ENCODE measurements around the gene FIBP.

DNA sequence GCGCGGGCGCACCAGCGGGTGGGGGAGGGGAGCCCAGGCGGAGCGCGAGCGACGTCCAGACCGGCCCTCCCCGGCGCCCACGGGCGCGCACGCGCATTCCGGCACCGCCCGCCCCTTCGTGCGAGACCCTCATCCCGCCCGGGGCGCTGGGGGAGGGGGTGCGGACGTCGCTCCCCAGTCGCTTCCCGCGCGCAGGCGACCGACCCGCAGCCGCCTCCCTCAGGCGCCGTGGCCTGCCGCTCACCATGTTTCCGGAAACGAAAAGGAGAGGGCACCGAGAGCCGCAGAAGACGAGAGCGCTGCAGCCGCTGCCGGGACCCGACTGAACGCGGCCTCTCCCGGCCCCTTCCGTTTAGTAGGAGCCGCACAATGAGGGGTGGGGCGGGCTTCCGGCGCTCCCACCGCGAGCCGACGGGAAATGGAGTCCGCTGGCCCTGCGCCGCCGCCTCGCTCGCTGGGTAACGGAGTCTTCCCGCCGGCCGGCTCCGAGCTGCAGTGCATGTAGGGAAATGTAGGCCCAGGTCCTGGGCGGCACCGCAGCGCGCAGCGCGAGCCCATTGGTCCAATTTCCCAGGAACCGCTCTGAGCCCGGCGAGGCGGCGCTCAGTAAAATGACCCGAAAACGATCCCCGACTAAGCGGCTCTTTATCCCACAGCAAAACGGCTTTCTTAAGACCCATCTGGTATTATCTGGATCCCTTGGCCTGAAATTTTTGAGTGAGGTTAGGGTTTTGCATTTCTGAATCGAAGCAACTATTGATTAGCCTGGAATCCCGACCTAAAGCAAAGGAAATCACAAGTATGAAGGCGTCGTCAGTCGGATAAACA, 30.2 kb downstream of the FIBP start, which contains the start of gene CFL1:
- TF ChIP-seq CEBPB (IDR thresholded peaks at IDR 0.05) (no peak), RAD21 (IDR thresholded peaks at IDR 0.05; ENCODE audit: low read depth) (no peak), CREB1 (IDR thresholded peaks at IDR 0.05; ENCODE audit: low read depth) (no peak), TAF1 (IDR thresholded peaks at IDR 0.05; ENCODE audit: low read depth) (peak; percentile 96), EGR1 (IDR thresholded peaks at IDR 0.05) (peak; percentile 54; the same call in 1 of the 2 replicates), YY1 (IDR thresholded peaks at IDR 0.05; ENCODE audit: low read depth) (peak; percentile 55), EP300 (IDR thresholded peaks at IDR 0.05; ENCODE audit: borderline replicate concordance) (peak; percentile 20; the same call in 1 of the 2 replicates), NFIC (IDR thresholded peaks at IDR 0.05) (peak; percentile 45; the same call in 1 of the 2 replicates), TEAD4 (IDR thresholded peaks at IDR 0.05) (peak; percentile 27; the same call in 1 of the 2 replicates), ZBTB7A (IDR thresholded peaks at IDR 0.05; ENCODE audit: low read depth) (no peak), FOXM1 (IDR thresholded peaks at IDR 0.05; ENCODE audit: borderline replicate concordance, low read depth) (no peak)
- TF ChIP-seq, protein P1, sequence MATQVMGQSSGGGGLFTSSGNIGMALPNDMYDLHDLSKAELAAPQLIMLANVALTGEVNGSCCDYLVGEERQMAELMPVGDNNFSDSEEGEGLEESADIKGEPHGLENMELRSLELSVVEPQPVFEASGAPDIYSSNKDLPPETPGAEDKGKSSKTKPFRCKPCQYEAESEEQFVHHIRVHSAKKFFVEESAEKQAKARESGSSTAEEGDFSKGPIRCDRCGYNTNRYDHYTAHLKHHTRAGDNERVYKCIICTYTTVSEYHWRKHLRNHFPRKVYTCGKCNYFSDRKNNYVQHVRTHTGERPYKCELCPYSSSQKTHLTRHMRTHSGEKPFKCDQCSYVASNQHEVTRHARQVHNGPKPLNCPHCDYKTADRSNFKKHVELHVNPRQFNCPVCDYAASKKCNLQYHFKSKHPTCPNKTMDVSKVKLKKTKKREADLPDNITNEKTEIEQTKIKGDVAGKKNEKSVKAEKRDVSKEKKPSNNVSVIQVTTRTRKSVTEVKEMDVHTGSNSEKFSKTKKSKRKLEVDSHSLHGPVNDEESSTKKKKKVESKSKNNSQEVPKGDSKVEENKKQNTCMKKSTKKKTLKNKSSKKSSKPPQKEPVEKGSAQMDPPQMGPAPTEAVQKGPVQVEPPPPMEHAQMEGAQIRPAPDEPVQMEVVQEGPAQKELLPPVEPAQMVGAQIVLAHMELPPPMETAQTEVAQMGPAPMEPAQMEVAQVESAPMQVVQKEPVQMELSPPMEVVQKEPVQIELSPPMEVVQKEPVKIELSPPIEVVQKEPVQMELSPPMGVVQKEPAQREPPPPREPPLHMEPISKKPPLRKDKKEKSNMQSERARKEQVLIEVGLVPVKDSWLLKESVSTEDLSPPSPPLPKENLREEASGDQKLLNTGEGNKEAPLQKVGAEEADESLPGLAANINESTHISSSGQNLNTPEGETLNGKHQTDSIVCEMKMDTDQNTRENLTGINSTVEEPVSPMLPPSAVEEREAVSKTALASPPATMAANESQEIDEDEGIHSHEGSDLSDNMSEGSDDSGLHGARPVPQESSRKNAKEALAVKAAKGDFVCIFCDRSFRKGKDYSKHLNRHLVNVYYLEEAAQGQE (IDR thresholded peaks at IDR 0.05; ENCODE audit: low read depth), result no peak
- TF ChIP-seq, protein P2, sequence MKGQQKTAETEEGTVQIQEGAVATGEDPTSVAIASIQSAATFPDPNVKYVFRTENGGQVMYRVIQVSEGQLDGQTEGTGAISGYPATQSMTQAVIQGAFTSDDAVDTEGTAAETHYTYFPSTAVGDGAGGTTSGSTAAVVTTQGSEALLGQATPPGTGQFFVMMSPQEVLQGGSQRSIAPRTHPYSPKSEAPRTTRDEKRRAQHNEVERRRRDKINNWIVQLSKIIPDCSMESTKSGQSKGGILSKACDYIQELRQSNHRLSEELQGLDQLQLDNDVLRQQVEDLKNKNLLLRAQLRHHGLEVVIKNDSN (IDR thresholded peaks at IDR 0.05), result peak; percentile 45
- TF ChIP-seq, protein P3, sequence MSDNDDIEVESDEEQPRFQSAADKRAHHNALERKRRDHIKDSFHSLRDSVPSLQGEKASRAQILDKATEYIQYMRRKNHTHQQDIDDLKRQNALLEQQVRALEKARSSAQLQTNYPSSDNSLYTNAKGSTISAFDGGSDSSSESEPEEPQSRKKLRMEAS (IDR thresholded peaks at IDR 0.05), result no peak; the same call in none of the 2 replicates
